A549 (cell line): ENCODE measurements around the gene EDIL3. TPM values are rescaled to one million over a fixed set of nuclear protein-coding genes. Genes with fewer than 3 reads are reported as not detected.

ENCODE experiments used
- ATAC-seq, 2 experiments: fragments of 200-7000 bp in 1 of 2; fragments of >200 bp in 1 of 2; cut with Nextera tagmentation in 1 of 2; cut with Tn5 transposase in 1 of 2; 3 replicates each; pipeline versions ENCODE4 v1.8.0 to v1.9.1; 2018 to 2020; ENCODE audit warnings: mild to moderate bottlenecking in 1 of 2, moderate library complexity in 1 of 2
- CTCF ChIA-PET: fragments of 300-600 bp; sonication (Branson Sonifier 250); formaldehyde crosslinking; extraction: SDS; loops from one replicate; lab custom pipeline; 2021; ENCODE audit warnings: antibody characterized with exemption, inconsistent platforms; lab: Yijun Ruan, JAX
- POLR2A ChIA-PET: fragments of 350-600 bp; formaldehyde crosslinking; extraction: SDS; loops from one replicate; lab custom pipeline; 2021; ENCODE audit warnings: antibody characterized with exemption, inconsistent platforms; lab: Yijun Ruan, JAX
- DNase-seq, 2 experiments: peaks; one replicate each; pipeline versions ENCODE4 v3.0.0 to v3.0.0-alpha.2; 2011 to 2016; ENCODE audit warnings: low read depth in 1 of 2, low spot score in 1 of 2
- FAIRE-seq: peaks from 2 replicates; lab custom pipeline; 2011; peaks lifted over from hg19 to GRCh38; lab: Jason Lieb, UNC
- H3K27ac ChIP-seq, 2 experiments: fragments of >200 bp; sonication (Bioruptor Twin); formaldehyde crosslinking; 3 replicates each; pipeline ENCODE4 v1.5.1; 2016 to 2017
- H3K4me1 ChIP-seq: fragments of >200 bp; sonication (Bioruptor Twin); formaldehyde crosslinking; 3 replicates; pipeline ENCODE4 v1.6.1; 2016
- H3K4me2 ChIP-seq: fragments of >200 bp; sonication (Bioruptor Twin); formaldehyde crosslinking; 3 replicates; pipeline ENCODE4 v1.6.1; 2016
- H3K4me3 ChIP-seq: fragments of >200 bp; sonication (Bioruptor Twin); formaldehyde crosslinking; 3 replicates; pipeline ENCODE4 v1.5.1; 2016
- H3K9me3 ChIP-seq: fragments of >200 bp; sonication (Bioruptor Twin); formaldehyde crosslinking; 3 replicates; pipeline ENCODE4 v1.6.1; 2016
- ATOH8 ChIP-seq: fragments of 250-450 bp; sonication (Bioruptor Pico); IDR thresholded peaks from 2 replicates; pipeline ENCODE4 v1.5.0; 2020; ENCODE audit warnings: low read depth, mild to moderate bottlenecking, moderate library complexity
- BCL3 ChIP-seq: fragments of >200 bp; sonication (Bioruptor Twin); formaldehyde crosslinking; IDR thresholded peaks from 3 replicates; pipeline ENCODE4 v1.6.1; 2016
- CEBPB ChIP-seq, 2 experiments: fragments of >200 bp in 1 of 2; sonication (Bioruptor Twin) in 1 of 2; formaldehyde crosslinking in 1 of 2; IDR thresholded peaks; 2 replicates each; pipeline ENCODE4 v1.6.1; 2012 to 2016
- CTCF ChIP-seq: fragments of >200 bp; sonication (Bioruptor Twin); formaldehyde crosslinking; IDR thresholded peaks from 3 replicates; pipeline ENCODE4 v1.5.1; 2016
- EP300 ChIP-seq, 2 experiments: fragments of >200 bp; sonication (Bioruptor Twin); formaldehyde crosslinking; IDR thresholded peaks; 2 replicates in 1 of 2; 3 replicates in 1 of 2; pipeline ENCODE4 v1.6.1; 2016 to 2017
- FOSB ChIP-seq: fragments of 250-450 bp; sonication (Bioruptor Pico); IDR thresholded peaks from 2 replicates; pipeline ENCODE4 v1.5.0; 2020; ENCODE audit warnings: mild to moderate bottlenecking, moderate library complexity
- FOXS1 ChIP-seq: fragments of 250-450 bp; sonication (Bioruptor Pico); IDR thresholded peaks from 2 replicates; pipeline ENCODE4 v1.5.0; 2020; ENCODE audit warnings: mild to moderate bottlenecking, moderate library complexity
- JUNB ChIP-seq: fragments of >200 bp; sonication (Bioruptor Twin); formaldehyde crosslinking; IDR thresholded peaks from 2 replicates; pipeline ENCODE4 v1.6.1; 2016
- KDM1A ChIP-seq: fragments of 200-600 bp; sonication (generic); IDR thresholded peaks from 2 replicates; pipeline ENCODE4 v1.6.1; 2016; ENCODE audit warnings: low read depth, mild to moderate bottlenecking
- MAFK ChIP-seq: fragments of 450-650 bp; IDR thresholded peaks from 2 replicates; pipeline ENCODE4 v1.6.1; 2014; ENCODE audit not compliant: partially characterized antibody
- MAX ChIP-seq: IDR thresholded peaks from 2 replicates; pipeline ENCODE4 v1.6.1; 2012
- MYC ChIP-seq: IDR thresholded peaks from 2 replicates; pipeline ENCODE4 v1.6.1; 2012; ENCODE audit warnings: mild to moderate bottlenecking, inconsistent platforms, low read length, improper control_type of control experiment, borderline replicate concordance
- NR3C1 ChIP-seq: fragments of >200 bp; sonication (Bioruptor Twin); formaldehyde crosslinking; IDR thresholded peaks from 3 replicates; pipeline ENCODE4 v1.6.1; 2017
- PBX3 ChIP-seq: IDR thresholded peaks from 2 replicates; pipeline ENCODE4 v1.6.1; 2012
- RARB ChIP-seq: fragments of 250-450 bp; sonication (Bioruptor Pico); IDR thresholded peaks from 2 replicates; pipeline ENCODE4 v1.8.0; 2021; ENCODE audit warnings: mild to moderate bottlenecking, moderate library complexity
- RNF2 ChIP-seq: fragments of 200-600 bp; sonication (generic); IDR thresholded peaks from 2 replicates; pipeline ENCODE4 v1.6.1; 2016; ENCODE audit warnings: low read depth, mild to moderate bottlenecking, antibody characterized with exemption, moderate library complexity, borderline replicate concordance
- SMC3 ChIP-seq: fragments of >200 bp; sonication (Bioruptor Twin); formaldehyde crosslinking; IDR thresholded peaks from 3 replicates; pipeline ENCODE4 v1.6.1; 2018; ENCODE audit warnings: inconsistent platforms
- SREBF2 ChIP-seq: fragments of 450-650 bp; IDR thresholded peaks from 2 replicates; pipeline ENCODE4 v1.6.1; 2014; ENCODE audit warnings: mild to moderate bottlenecking, moderate library complexity
- TFCP2L1 ChIP-seq: fragments of 250-450 bp; sonication (Bioruptor Pico); IDR thresholded peaks from 2 replicates; pipeline ENCODE4 v1.5.0; 2021; ENCODE audit warnings: mild to moderate bottlenecking
- TP53 ChIP-seq: fragments of 250-450 bp; sonication (Bioruptor Pico); IDR thresholded peaks from 2 replicates; pipeline ENCODE4 v1.5.0; 2021; ENCODE audit warnings: mild to moderate bottlenecking, moderate library complexity
- USF2 ChIP-seq: fragments of 450-650 bp; IDR thresholded peaks from 2 replicates; pipeline ENCODE4 v1.6.1; 2014; ENCODE audit warnings: antibody characterized with exemption
- ZC3H11A ChIP-seq: fragments of 450-650 bp; IDR thresholded peaks from 2 replicates; pipeline ENCODE4 v1.6.1; 2014; ENCODE audit warnings: antibody characterized with exemption, mild to moderate bottlenecking
- ZNF302 ChIP-seq: fragments of 250-450 bp; sonication (Bioruptor Pico); IDR thresholded peaks from 2 replicates; pipeline ENCODE4 v1.9.0; 2021; ENCODE audit warnings: inconsistent platforms, mild to moderate bottlenecking, moderate library complexity
- WGBS: methylation state at CpG from one replicate; pipeline ENCODE4 v1.1.6; 2017; ENCODE audit errors: missing lambda C conversion rate; 5-methylcytosine and 5-hydroxymethylcytosine counted together
- polyA plus RNA-seq, 4 experiments: library from polyadenylated mRNA; depleted of rRNA in 3 of 4; stranded (reverse); fragments of >200 nt; fragmentation: RNase III in 1 of 4; extraction: RNeasy Plus Mini Kit Qiagen cat#74134 plus additional on column Dnase treatment in 1 of 4; gene quantifications; 2 replicates in 3 of 4; 3 replicates in 1 of 4; pipeline ENCODE4 v1.2.3, GENCODE V29; 2011 to 2017

EDIL3 gene
- polyA plus RNA-seq, 2 of the 4 experiments (the other 2 are of a cell fraction), result 0.12 to 0.14 TPM

GRCh38 chr5:84080908-84081307 is 303.8 kb downstream of the EDIL3 start:
- Histone ChIP-seq H3K4me2 (no peak overlapping the region), H3K4me3 (no peak overlapping the region), H3K9me3 (no peaks in the 10 kb centered on the region), H3K27ac (no peak overlapping the region), H3K4me1 (no peaks in the 10 kb centered on the region)
- CTCF ChIA-PET, result no interaction called here
- POLR2A ChIA-PET, result no interaction called here
- FAIRE-seq (no peak), ATAC-seq (no peak), DNase-seq (no peak)
- 4% methylated on average over 1 of the region's 1 CpG for WGBS
- no peak for TF ChIP-seq FOSB (CRISPR knock-in tag)
- no peak for TF ChIP-seq ATOH8 (CRISPR knock-in tag)
- TF ChIP-seq MYC, result no peak
- TF ChIP-seq PBX3, result no peak

- no peak for DNase-seq
- Histone ChIP-seq H3K4me2 (no peak overlapping the region), H3K27ac (no peak overlapping the region), H3K9me3 (no peaks in the 10 kb centered on the region), H3K4me3 (no peak overlapping the region), H3K4me1 (no peaks in the 10 kb centered on the region)
- ChIA-PET CTCF (no interaction called here), POLR2A (no interaction called here)
- FAIRE-seq, result no peak
- ATAC-seq, result no peak
- TF ChIP-seq BCL3 (no peak), RNF2 (no peak), KDM1A (no peak), SREBF2 (no peak), EP300 (IDR thresholded peaks at IDR 0.05) (no peak), USF2 (no peak), RARB (CRISPR knock-in tag) (no peak), ZNF302 (CRISPR knock-in tag) (no peak), FOXS1 (CRISPR knock-in tag) (no peak), NR3C1 (no peak), MYC (no peak), ZC3H11A (no peak), JUNB (no peak), MAFK (no peak), CTCF (no peak), SMC3 (no peak), MAX (no peak), CEBPB (IDR thresholded peaks at IDR 0.05) (no peak), TP53 (CRISPR knock-in tag) (no peak), TFCP2L1 (CRISPR knock-in tag) (no peak)
Observed at GRCh38 chr5:84072339-84072738, 312.3 kb downstream of the EDIL3 start.
